Activated CD8-positive, alpha-beta memory T cell treated with anti-CD3 and anti-CD28 coated beads for 1 hour (primary cell): Measurements from ENCODE around the gene BRPF1.

ENCODE experiments used
- DNase-seq, 2 donors: peaks; one replicate each; pipeline ENCODE4 v3.0.0-alpha.2; 2020; ENCODE audit warnings: low read depth in 1 of 2; ENCODE audit errors: extremely low read depth in 1 of 2

BRPF1 gene

GRCh38 chr3:9703240-9703639 is 28.3 kb upstream of the BRPF1 start:
- no peak for DNase-seq

- DNase-seq, result no peak
Observed at GRCh38 chr3:9703736-9704346, 27.7 kb upstream of the BRPF1 start, which contains the start of gene CPNE9. Gene CPNE9, plus strand, starts transcription at chr3:9703833. Its CDS starts 164 bp downstream, at chr3:9703997.

- no peak for DNase-seq
Observed at GRCh38 chr3:9704347-9705322, 26.9 kb upstream of the BRPF1 start.

GRCh38 chr3:9710174-9710739 is 21.3 kb upstream of the BRPF1 start:
- no peak for DNase-seq

- DNase-seq, result no peak
Observed at GRCh38 chr3:9712415-9712814, 19.1 kb upstream of the BRPF1 start.

- no peak for DNase-seq
Observed at GRCh38 chr3:9713142-9713541, 18.4 kb upstream of the BRPF1 start.

GRCh38 chr3:9715136-9715535 is 16.4 kb upstream of the BRPF1 start:
- no peak for DNase-seq

GRCh38 chr3:9715764-9716437 is 15.6 kb upstream of the BRPF1 start:
- DNase-seq, result no peak

- DNase-seq, result no peak
Observed at GRCh38 chr3:9716801-9717555, 14.6 kb upstream of the BRPF1 start.

- DNase-seq, result no peak
Observed at GRCh38 chr3:9717563-9717962, 14.0 kb upstream of the BRPF1 start.

GRCh38 chr3:9718118-9718517 is 13.4 kb upstream of the BRPF1 start:
- no peak for DNase-seq

- no peak for DNase-seq
Observed at GRCh38 chr3:9721015-9721699, 10.4 kb upstream of the BRPF1 start.

GRCh38 chr3:9721700-9722060 is 9.9 kb upstream of the BRPF1 start:
- DNase-seq, result no peak

- no peak for DNase-seq
Observed at GRCh38 chr3:9725775-9726515, 5.6 kb upstream of the BRPF1 start.

GRCh38 chr3:9727041-9727595 is 4.4 kb upstream of the BRPF1 start:
- DNase-seq, result peak in 1 of 2 donors; percentile 22

- no peak for DNase-seq
Observed at GRCh38 chr3:9727743-9728142, 3.8 kb upstream of the BRPF1 start.

- DNase-seq, result no peak
Observed at GRCh38 chr3:9729419-9729818, 2.1 kb upstream of the BRPF1 start.

GRCh38 chr3:9730657-9731205 is 804 bp upstream of the BRPF1 start:
- DNase-seq, result no peak
